Hepatocyte (in vitro differentiated cells): ENCODE data around the gene DMC1.

Source experiments
- EZH2 ChIP-seq: fragments of 200-600 bp; sonication (generic); IDR thresholded peaks from 2 replicates; pipeline ENCODE4 v1.6.1; 2016; ENCODE audit warnings: antibody characterized with exemption, mild to moderate bottlenecking, borderline replicate concordance
- TF ChIP-seq, protein P1 (sequence below): fragments of 200-600 bp; sonication (generic); IDR thresholded peaks from 2 replicates; pipeline ENCODE4 v1.5.1; 2016; ENCODE audit warnings: antibody characterized with exemption, mild to moderate bottlenecking; ENCODE audit not compliant: poor library complexity

GRCh38 chr22:38618682-38619081 lies 48.7 kb upstream of the DMC1 start:
- TF ChIP-seq, protein P1, sequence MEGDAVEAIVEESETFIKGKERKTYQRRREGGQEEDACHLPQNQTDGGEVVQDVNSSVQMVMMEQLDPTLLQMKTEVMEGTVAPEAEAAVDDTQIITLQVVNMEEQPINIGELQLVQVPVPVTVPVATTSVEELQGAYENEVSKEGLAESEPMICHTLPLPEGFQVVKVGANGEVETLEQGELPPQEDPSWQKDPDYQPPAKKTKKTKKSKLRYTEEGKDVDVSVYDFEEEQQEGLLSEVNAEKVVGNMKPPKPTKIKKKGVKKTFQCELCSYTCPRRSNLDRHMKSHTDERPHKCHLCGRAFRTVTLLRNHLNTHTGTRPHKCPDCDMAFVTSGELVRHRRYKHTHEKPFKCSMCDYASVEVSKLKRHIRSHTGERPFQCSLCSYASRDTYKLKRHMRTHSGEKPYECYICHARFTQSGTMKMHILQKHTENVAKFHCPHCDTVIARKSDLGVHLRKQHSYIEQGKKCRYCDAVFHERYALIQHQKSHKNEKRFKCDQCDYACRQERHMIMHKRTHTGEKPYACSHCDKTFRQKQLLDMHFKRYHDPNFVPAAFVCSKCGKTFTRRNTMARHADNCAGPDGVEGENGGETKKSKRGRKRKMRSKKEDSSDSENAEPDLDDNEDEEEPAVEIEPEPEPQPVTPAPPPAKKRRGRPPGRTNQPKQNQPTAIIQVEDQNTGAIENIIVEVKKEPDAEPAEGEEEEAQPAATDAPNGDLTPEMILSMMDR = no peak
- no peak for TF ChIP-seq EZH2
